SH-SY5Y (cell line): ENCODE results near the gene PTGES.

Experiments
- GATA2 ChIP-seq: IDR thresholded peaks from 2 replicates; pipeline ENCODE4 v1.6.1; 2011; ENCODE audit warnings: mild to moderate bottlenecking, low read depth, low read length
- GATA3 ChIP-seq: IDR thresholded peaks from 2 replicates; pipeline ENCODE4 v1.6.1; 2011; ENCODE audit warnings: low read depth, mild to moderate bottlenecking, low read length, moderate library complexity

DNA sequence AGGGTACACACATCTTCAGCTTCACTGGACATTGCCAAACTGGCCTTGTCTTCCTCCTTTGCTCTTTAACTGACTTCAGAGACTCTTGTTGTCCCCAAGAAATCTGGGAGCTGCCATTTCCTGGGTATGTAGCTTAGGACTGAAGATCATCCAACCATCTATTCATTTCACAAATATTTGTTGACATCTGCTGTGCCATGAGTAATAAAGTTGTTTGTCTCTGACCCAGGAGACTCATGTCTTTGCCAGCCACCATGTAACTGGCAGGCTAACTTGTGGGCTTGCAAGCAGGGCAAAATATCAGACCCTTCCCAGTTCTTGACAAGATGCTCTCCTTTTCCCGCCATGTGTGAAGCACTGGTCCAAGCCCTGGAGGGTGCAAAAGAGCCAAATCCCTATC, 33.0 kb upstream of the PTGES start:
- no peak for TF ChIP-seq GATA2
- no peak for TF ChIP-seq GATA3
